Dendritic cell treated with granulocyte-macrophage colony-stimulating factor and Interleukin-4, amounts not matched to agents 40 ng/mL and 50 ng/mL, for 4 days (primary cell): Measurements from ENCODE around the gene PTPRK.

Source experiments
- H3K27ac Mint-ChIP-seq: one replicate; pipeline ENCODE4 v1.8.0; 2022; ENCODE audit warnings: mild to moderate bottlenecking, mixed read lengths
- H3K27me3 Mint-ChIP-seq: one replicate; pipeline ENCODE4 v1.8.0; 2022; ENCODE audit warnings: mild to moderate bottlenecking, mixed read lengths
- H3K36me3 Mint-ChIP-seq: one replicate; pipeline ENCODE4 v1.8.0; 2022; ENCODE audit warnings: low read depth, mixed read lengths
- H3K4me1 Mint-ChIP-seq: one replicate; pipeline ENCODE4 v1.8.0; 2022; ENCODE audit warnings: low read depth, mixed read lengths
- H3K4me3 Mint-ChIP-seq: one replicate; pipeline ENCODE4 v1.8.0; 2022; ENCODE audit warnings: mild to moderate bottlenecking, moderate library complexity, mixed read lengths
- H3K9me3 Mint-ChIP-seq: one replicate; pipeline ENCODE4 v1.8.0; 2022; ENCODE audit warnings: mixed read lengths
- intact Hi-C: fragments of 100-400 bp; cut with micrococcal nuclease; formaldehyde crosslinking; loops from one replicate; pipeline ENCODE4 v1.15.0; 2022

Gene PTPRK

DNA sequence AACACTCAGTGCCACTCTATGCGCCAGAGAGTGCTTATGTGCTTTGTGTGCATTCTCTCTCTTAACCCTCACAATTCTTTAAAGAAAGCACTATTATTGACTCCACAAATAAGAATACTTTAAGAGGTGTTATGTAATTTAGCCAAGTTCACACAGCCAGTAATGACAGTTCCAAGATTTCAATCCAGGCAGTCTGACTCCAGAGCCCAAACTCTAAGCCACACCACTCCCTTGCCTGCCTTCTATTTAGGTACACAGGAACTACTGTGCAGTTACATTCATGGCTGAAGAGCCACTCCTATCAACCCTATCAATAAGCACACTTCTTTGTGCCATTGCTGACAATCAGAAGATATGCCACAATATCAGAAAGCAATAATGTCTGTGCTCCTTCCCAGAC, 93.3 kb downstream of the PTPRK start:
- Mint-ChIP-seq H3K36me3 (no peaks in the 10 kb centered on the region), H3K4me3 (no peak overlapping the region), H3K27ac (no peak overlapping the region), H3K4me1 (no peaks in the 10 kb centered on the region), H3K27me3 (no peaks in the 10 kb centered on the region), H3K9me3 (no peaks in the 10 kb centered on the region)
- intact Hi-C loops = no loop called here

DNA sequence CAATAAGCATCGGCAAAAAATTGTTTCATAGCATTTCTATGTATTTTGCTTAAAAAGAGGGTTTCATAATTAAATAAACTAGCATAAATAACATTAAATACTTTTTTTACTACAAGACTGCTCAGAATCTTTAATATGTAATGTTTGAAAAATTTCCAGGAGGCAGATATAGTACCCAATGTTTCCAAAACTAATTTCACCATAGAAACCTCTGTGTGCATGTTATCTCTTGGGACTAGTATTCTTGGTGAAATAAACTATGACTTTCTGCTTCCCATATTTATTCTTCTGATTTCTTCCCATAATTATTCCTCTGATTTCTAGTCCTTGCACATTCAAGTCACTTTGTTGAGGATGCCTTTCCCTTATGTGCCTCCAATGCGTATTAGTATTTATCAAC, 94.5 kb downstream of the PTPRK start:
- no peaks in the 10 kb centered on the region for H3K27me3 Mint-ChIP-seq
- H3K4me1 Mint-ChIP-seq = no peaks in the 10 kb centered on the region
- no peak overlapping the region for H3K27ac Mint-ChIP-seq
- intact Hi-C loops = no loop called here
- H3K36me3 Mint-ChIP-seq = no peaks in the 10 kb centered on the region
- no peak overlapping the region for H3K4me3 Mint-ChIP-seq
- no peaks in the 10 kb centered on the region for H3K9me3 Mint-ChIP-seq

DNA sequence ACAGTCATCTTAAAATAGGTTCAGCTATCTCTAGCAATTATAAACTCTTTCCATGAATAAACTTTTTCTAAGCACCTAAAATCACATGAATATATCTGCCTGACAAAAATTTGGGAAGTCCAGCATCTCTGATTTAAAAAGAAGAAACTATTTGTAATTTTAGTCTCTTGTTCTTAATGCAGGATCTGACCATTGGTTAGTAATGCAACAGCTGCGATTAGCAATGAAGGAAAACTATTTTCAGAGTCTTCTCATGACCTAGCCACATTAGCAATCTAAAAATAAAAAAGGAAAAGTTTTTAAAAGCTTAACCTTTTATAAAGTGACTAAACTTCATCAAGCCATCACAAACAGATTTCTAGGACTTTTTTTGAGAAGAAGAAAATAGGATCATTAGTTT, 97.5 kb downstream of the PTPRK start:
- peaks cover 11% of the 10 kb centered on the region for H3K9me3 Mint-ChIP-seq

DNA sequence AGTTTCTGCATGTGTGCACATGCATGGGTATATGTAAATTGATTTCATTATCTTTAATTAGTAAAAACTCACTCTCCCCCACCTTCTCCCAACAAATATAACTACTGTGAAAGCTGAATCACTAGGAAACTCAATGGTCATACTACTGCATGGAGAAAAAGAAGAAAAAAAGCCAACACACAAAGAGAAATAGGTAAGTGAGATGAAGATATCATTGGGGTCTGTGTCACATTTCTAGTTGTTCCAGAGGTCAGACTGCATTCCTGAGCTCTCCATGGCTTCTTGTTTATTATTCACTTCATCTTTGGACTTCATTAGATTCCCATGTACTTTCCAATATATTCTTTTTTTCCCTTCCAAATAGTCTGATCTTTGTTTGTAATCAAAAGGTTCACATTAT, 98.2 kb downstream of the PTPRK start:
- Mint-ChIP-seq H3K4me1 (no peaks in the 10 kb centered on the region), H3K4me3 (no peak overlapping the region), H3K27ac (no peak overlapping the region), H3K27me3 (no peaks in the 10 kb centered on the region), H3K36me3 (no peaks in the 10 kb centered on the region), H3K9me3 (peaks cover 11% of the 10 kb centered on the region)
- intact Hi-C loops = no loop called here

More for the DNA sequence above, 97.5 kb downstream of the PTPRK start:
- no peak overlapping the region for H3K27ac Mint-ChIP-seq
- no peaks in the 10 kb centered on the region for H3K36me3 Mint-ChIP-seq
- no peak overlapping the region for H3K4me3 Mint-ChIP-seq
- no peaks in the 10 kb centered on the region for H3K27me3 Mint-ChIP-seq
- no peaks in the 10 kb centered on the region for H3K4me1 Mint-ChIP-seq
- intact Hi-C loops = no loop called here

DNA sequence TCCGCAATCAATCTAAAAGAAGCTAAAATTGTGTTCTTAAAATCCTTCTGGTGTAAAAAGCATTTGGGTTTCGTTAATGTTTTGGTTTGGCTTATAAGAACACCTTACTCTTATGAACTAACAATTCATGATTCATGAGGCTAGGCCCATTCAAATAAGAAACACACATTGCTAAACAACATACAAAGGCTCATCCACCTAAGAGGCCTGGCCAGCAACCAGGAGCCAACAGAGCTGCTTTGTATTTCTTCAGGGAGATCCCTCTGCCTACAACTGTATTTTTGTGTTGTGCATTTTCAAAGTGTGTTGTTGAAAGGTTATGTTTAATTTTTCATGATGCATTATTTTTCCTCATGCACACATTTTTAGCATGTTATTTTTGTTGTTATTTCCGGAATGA, 98.6 kb downstream of the PTPRK start:
- Mint-ChIP-seq H3K27me3 (no peaks in the 10 kb centered on the region), H3K9me3 (peaks cover 11% of the 10 kb centered on the region), H3K4me3 (no peak overlapping the region), H3K36me3 (no peaks in the 10 kb centered on the region), H3K27ac (no peak overlapping the region), H3K4me1 (no peaks in the 10 kb centered on the region)
- intact Hi-C loops = no loop called here

DNA sequence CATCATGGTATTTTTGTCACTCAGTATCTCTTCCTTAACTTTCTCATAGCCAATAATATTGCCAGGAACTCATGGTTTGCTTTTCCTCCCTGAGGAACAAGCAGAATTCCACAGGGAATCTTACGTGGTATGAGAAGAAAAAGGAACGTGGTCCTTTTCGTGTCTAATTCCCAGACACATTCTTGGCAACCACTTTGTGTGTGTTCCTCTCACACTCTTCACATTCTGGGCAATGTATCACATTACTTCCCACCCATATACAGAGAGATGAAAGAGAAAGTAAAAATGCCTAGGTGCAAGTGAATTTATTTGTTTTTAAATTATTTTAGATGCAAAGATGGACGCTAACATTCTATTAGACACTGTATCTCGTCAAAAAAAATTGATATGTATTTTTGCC, 102.7 kb downstream of the PTPRK start:
- no peaks in the 10 kb centered on the region for H3K36me3 Mint-ChIP-seq
- intact Hi-C loops = no loop called here
- H3K4me3 Mint-ChIP-seq = no peak overlapping the region
- no peak overlapping the region for H3K27ac Mint-ChIP-seq
- H3K4me1 Mint-ChIP-seq = no peaks in the 10 kb centered on the region
- H3K27me3 Mint-ChIP-seq = no peaks in the 10 kb centered on the region
- H3K9me3 Mint-ChIP-seq = peaks cover 11% of the 10 kb centered on the region

DNA sequence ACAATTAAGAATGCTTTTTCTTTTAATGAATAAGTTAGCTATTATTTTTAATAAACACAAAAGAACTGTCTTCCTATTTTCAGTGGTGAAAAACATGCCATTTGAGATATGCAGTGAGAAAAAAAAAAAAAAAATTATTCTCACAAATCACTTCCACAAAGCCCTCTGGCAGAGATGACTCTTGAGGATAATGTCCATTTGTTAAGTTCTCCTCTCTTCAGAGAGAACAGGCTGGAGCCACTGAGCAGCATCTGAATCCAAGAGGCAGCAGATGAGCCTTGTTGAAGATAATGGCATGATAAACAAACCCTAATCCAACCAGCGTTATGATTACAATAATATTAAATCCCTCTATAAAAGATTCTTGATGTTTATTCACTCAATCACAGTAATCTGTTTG, 105.0 kb downstream of the PTPRK start:
- no peak overlapping the region for H3K4me3 Mint-ChIP-seq
- no peaks in the 10 kb centered on the region for H3K4me1 Mint-ChIP-seq
- no peak overlapping the region for H3K27ac Mint-ChIP-seq
- H3K9me3 Mint-ChIP-seq = peaks cover 11% of the 10 kb centered on the region
- no peaks in the 10 kb centered on the region for H3K27me3 Mint-ChIP-seq
- H3K36me3 Mint-ChIP-seq = no peaks in the 10 kb centered on the region
- intact Hi-C loops = no loop called here

DNA sequence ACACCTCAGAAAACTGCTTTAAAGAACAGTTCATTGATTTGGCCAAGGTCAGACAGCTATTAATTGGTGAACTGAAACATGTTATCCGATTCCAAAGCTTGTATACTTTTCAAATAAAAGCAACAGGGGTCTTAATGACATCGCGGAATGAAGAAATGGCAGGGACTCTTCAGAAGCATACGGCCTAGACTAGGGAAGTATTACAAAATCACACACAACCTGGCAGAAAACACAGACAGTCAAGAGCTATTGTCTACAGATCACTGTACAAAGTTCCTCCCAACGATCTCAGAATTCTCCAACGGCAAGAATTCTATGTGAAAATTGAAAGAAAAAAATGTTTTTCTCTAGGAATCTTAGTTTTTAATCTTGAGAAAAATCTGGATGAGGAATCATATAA, 105.5 kb downstream of the PTPRK start:
- Mint-ChIP-seq H3K36me3 (no peaks in the 10 kb centered on the region), H3K27me3 (no peaks in the 10 kb centered on the region), H3K4me3 (no peak overlapping the region), H3K27ac (no peak overlapping the region), H3K9me3 (peaks cover 11% of the 10 kb centered on the region), H3K4me1 (no peaks in the 10 kb centered on the region)
- intact Hi-C loops = no loop called here

DNA sequence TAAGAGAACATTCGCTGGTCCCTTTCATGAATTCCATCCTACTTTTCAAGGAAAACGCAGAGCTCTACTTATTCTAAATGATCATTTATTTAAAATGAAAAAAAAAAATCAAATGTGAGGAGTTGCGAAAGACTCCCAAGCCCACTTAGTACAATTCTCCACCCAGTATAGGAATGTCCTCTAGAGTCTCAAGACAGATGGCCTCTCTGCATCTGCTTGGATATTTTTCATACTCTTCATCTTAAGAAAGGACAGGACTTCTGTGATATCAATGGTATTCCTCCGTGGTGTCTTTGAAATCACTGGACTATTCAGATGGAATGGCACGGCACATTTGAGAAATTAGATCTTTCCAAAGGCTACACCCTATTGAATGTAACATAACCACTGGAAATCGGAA, 107.1 kb downstream of the PTPRK start:
- Mint-ChIP-seq H3K27me3 (no peaks in the 10 kb centered on the region), H3K4me3 (no peak overlapping the region), H3K27ac (no peak overlapping the region), H3K4me1 (no peaks in the 10 kb centered on the region), H3K9me3 (no peaks in the 10 kb centered on the region), H3K36me3 (no peaks in the 10 kb centered on the region)
- intact Hi-C loops = no loop called here

DNA sequence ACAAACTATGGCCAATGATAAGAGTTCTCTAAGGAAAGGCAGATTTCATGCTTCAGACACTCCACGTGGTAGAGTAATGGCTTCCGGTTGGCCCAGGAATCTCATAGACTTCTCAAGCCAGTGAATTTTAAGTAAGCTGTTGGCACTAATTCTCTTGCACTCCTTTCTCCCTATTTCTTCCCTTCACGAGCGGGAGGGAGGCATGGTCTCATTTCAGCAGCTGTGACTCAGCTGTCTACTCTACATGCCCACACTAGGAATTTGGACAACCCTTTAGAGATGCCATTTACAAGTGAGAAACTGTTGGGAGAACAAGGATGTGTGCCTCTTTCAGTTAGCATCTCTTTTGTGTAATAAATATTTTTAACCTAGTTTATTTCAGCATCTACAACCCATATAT, 107.7 kb downstream of the PTPRK start:
- Mint-ChIP-seq H3K27ac (no peak overlapping the region), H3K4me3 (no peak overlapping the region), H3K36me3 (no peaks in the 10 kb centered on the region), H3K9me3 (no peaks in the 10 kb centered on the region), H3K4me1 (no peaks in the 10 kb centered on the region), H3K27me3 (no peaks in the 10 kb centered on the region)
- intact Hi-C loops = no loop called here

DNA sequence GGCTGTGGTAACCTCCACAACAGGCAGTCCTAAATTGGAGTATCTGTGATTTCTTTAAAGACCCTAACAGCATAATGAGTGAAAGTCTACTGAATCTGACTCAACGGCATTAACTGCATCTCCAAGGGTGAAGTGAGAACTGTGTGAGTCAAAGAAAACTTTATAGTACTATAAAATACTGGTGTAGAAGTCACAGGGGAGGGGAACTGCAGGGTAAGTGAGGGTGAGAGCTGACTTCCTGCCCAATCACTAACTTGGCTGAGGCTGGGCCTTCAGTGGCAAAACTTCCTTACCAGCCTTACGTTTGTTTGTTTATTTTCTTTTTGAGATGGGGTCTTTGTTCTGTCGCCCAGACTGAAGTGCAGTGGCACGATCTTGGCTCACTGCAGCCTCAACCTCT, 109.8 kb downstream of the PTPRK start:
- no peak overlapping the region for H3K27ac Mint-ChIP-seq
- H3K4me1 Mint-ChIP-seq = no peaks in the 10 kb centered on the region
- no peaks in the 10 kb centered on the region for H3K36me3 Mint-ChIP-seq
- intact Hi-C loops = no loop called here
- no peaks in the 10 kb centered on the region for H3K9me3 Mint-ChIP-seq
- H3K27me3 Mint-ChIP-seq = no peaks in the 10 kb centered on the region
- H3K4me3 Mint-ChIP-seq = no peak overlapping the region

DNA sequence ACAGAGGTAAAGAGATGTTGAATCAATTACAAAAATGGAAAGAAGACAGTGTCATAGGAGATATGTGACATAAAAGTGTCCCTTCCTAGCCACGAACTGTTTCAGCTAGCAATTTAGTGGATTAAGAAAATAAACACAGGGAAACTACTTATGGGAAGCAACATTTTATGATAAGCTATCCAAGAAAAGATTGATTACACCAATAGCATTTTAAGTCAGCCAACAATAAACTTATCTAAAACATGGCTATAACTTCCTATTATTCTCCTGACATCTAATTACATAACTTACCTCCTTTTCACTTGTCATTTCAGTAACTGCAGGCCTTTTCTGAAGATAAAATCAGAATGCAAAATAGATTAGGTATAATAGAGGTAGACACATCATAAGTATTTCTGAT, 111.4 kb downstream of the PTPRK start:
- no peak overlapping the region for H3K4me3 Mint-ChIP-seq
- H3K9me3 Mint-ChIP-seq = no peaks in the 10 kb centered on the region
- no peak overlapping the region for H3K27ac Mint-ChIP-seq
- no peaks in the 10 kb centered on the region for H3K4me1 Mint-ChIP-seq
- no peaks in the 10 kb centered on the region for H3K36me3 Mint-ChIP-seq
- intact Hi-C loops = no loop called here
- H3K27me3 Mint-ChIP-seq = no peaks in the 10 kb centered on the region

DNA sequence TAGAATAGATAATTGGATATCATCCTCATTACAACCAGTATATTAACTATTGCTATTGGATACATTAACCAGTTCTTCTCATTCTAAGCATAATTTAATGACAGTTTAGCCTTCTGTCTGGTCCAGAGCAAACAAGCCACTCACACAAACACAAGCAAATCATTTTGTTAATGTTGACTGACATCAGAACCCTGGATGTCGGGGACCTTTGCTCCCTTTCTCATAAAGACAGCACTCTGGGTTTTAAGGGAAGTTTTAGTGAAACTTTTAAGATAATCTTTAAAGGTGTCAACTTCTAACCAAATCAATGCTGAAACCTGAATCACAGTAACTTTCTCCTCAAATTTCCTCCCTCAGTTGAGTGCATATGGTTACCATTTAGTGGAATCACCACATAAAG, 113.9 kb downstream of the PTPRK start:
- Mint-ChIP-seq H3K4me3 (no peak overlapping the region), H3K9me3 (no peaks in the 10 kb centered on the region), H3K27me3 (no peaks in the 10 kb centered on the region), H3K27ac (no peak overlapping the region), H3K36me3 (no peaks in the 10 kb centered on the region), H3K4me1 (no peaks in the 10 kb centered on the region)
- intact Hi-C loops = no loop called here

DNA sequence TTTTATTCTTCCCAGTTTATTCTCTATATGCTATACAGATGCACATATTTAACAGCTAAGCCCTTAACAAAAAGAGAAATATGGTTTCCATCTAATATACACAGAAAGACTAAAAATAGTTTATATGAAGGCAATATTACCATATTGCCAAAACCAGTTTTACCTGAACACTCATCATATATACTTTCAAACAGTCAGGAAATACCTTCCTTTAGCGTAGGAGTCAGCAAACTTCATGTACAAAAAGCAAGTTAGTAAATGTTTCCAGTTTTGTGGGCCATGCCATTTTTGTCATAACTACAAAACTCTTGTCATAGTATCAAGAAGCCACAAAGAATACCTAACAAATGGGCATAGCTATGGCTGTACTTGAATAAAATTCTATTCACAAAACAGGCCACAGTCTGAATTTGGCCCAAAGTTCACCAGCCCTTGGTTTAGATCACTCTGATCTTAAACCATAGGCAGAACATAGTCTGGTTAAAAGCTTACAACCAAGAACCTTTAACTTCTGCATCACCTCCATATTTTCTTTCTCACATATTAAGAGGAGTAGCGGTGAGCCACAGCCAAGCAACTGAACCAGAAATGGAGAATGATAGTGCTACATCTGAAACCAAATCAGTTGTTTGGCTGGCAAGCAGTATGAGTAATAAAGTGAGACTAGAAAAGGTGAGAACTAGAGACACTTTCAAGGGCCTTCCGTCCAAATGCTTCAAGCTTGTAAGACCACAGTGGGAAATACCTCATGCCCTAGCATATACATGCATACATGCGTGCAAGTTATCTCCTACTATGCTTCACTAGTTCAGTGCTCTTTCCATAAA, 116.6 kb downstream of the PTPRK start:
- intact Hi-C loops = no loop called here
- H3K27me3 Mint-ChIP-seq = no peaks in the 10 kb centered on the region
- H3K4me1 Mint-ChIP-seq = no peaks in the 10 kb centered on the region
- H3K4me3 Mint-ChIP-seq = no peak overlapping the region
- no peaks in the 10 kb centered on the region for H3K36me3 Mint-ChIP-seq
- H3K27ac Mint-ChIP-seq = no peak overlapping the region
- no peaks in the 10 kb centered on the region for H3K9me3 Mint-ChIP-seq

DNA sequence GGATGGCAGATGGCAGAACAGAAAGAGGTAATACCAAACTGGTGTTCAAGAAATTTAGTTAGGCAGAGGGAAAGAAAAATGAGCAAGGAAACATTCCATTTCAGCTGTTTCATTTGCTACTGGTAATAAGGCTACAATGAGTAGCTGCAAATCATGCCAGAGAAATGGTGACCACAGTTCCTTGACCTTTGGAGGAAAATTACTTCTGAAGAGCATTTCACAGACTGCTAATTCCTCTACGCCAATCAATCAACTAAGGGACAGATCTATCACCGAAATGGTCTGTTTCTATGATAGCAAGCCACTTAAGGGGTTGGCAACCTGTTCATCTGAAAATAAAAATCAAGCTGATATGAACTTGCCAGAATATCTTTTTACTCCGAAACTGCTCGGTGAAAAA, 119.5 kb downstream of the PTPRK start:
- no peaks in the 10 kb centered on the region for H3K27me3 Mint-ChIP-seq
- intact Hi-C loops = no loop called here
- H3K9me3 Mint-ChIP-seq = no peaks in the 10 kb centered on the region
- H3K27ac Mint-ChIP-seq = no peak overlapping the region
- no peaks in the 10 kb centered on the region for H3K4me1 Mint-ChIP-seq
- H3K36me3 Mint-ChIP-seq = no peaks in the 10 kb centered on the region
- no peak overlapping the region for H3K4me3 Mint-ChIP-seq
